IPS DF 4.7 (cell line): ENCODE results near the gene ABCG2.

Source experiments
- DNase-seq: peaks from one replicate; pipeline ENCODE4 v3.0.0-alpha.2; 2013; ENCODE audit warnings: low spot score; ENCODE audit errors: extremely low read depth

The ABCG2 gene

GRCh38 chr4:88158489-88159228 lies at the start of gene ABCG2:
Gene ABCG2, minus strand, starts transcription at chr4:88158639. Its CDS starts 18,644 bp downstream, at chr4:88139995.
- no peak for DNase-seq

- DNase-seq: no peak
Measured at GRCh38 chr4:88208156-88208555, 49.7 kb upstream of the ABCG2 start.

- DNase-seq: no peak
Measured at GRCh38 chr4:88207171-88207570, 48.7 kb upstream of the ABCG2 start.

- DNase-seq: no peak
Measured at GRCh38 chr4:88204882-88205281, 46.4 kb upstream of the ABCG2 start.

- no peak for DNase-seq
Measured at GRCh38 chr4:88202443-88202842, 44.0 kb upstream of the ABCG2 start.

GRCh38 chr4:88200186-88200585 lies 41.7 kb upstream of the ABCG2 start:
- no peak for DNase-seq

GRCh38 chr4:88196523-88197185 lies 38.2 kb upstream of the ABCG2 start:
- DNase-seq: no peak

GRCh38 chr4:88196013-88196365 lies 37.5 kb upstream of the ABCG2 start:
- DNase-seq: no peak

GRCh38 chr4:88195328-88196012 lies 37.0 kb upstream of the ABCG2 start:
- no peak for DNase-seq

- no peak for DNase-seq
Measured at GRCh38 chr4:88191404-88191803, 33.0 kb upstream of the ABCG2 start.

- no peak for DNase-seq
Measured at GRCh38 chr4:88189881-88190585, 31.6 kb upstream of the ABCG2 start.

- DNase-seq: no peak
Measured at GRCh38 chr4:88189418-88189738, 30.9 kb upstream of the ABCG2 start.

- no peak for DNase-seq
Measured at GRCh38 chr4:88188738-88189417, 30.4 kb upstream of the ABCG2 start.

- DNase-seq: no peak
Measured at GRCh38 chr4:88187766-88188165, 29.3 kb upstream of the ABCG2 start.

GRCh38 chr4:88185906-88186305 lies 27.5 kb upstream of the ABCG2 start:
- DNase-seq: no peak

- DNase-seq: no peak
Measured at GRCh38 chr4:88179261-88179660, 20.8 kb upstream of the ABCG2 start.

GRCh38 chr4:88178626-88179231 lies 20.3 kb upstream of the ABCG2 start:
- no peak for DNase-seq

GRCh38 chr4:88177983-88178625 lies 19.7 kb upstream of the ABCG2 start:
- peak; percentile 96 for DNase-seq

- no peak for DNase-seq
Measured at GRCh38 chr4:88172987-88173386, 14.5 kb upstream of the ABCG2 start.

GRCh38 chr4:88171206-88171605 lies 12.8 kb upstream of the ABCG2 start:
- no peak for DNase-seq

GRCh38 chr4:88169298-88169697 lies 10.9 kb upstream of the ABCG2 start:
- DNase-seq: no peak
